Stimulated activated CD4-positive, alpha-beta T cell treated with anti-CD3 and anti-CD28 coated beads, Interleukin-15, amount 100 ng/mL, for 48 hours (primary cell): Measurements from ENCODE around the gene CAPN13.

Experiments
- DNase-seq, 2 donors: peaks; one replicate each; pipeline ENCODE4 v3.0.0-alpha.2; 2020; ENCODE audit warnings: low read depth in 2 of 2

Gene CAPN13

GRCh38 chr2:30764021-30764800 lies 43.0 kb downstream of the CAPN13 start:
- DNase-seq, result no peak

- no peak for DNase-seq
Measured at GRCh38 chr2:30763151-30763660, 44.0 kb downstream of the CAPN13 start.

GRCh38 chr2:30761226-30761625 lies 46.0 kb downstream of the CAPN13 start:
- DNase-seq, result no peak

- no peak for DNase-seq
Measured at GRCh38 chr2:30759481-30759880, 47.8 kb downstream of the CAPN13 start.

GRCh38 chr2:30758191-30758651 lies 49.0 kb downstream of the CAPN13 start:
- DNase-seq, result no peak

- DNase-seq, result no peak
Measured at GRCh38 chr2:30757749-30758148, 49.5 kb downstream of the CAPN13 start.

GRCh38 chr2:30756971-30757370 lies 50.3 kb downstream of the CAPN13 start:
- DNase-seq, result no peak

GRCh38 chr2:30756051-30756719 lies 51.1 kb downstream of the CAPN13 start:
- no peak for DNase-seq

GRCh38 chr2:30753630-30754029 lies 53.6 kb downstream of the CAPN13 start:
- no peak for DNase-seq

- DNase-seq, result no peak
Measured at GRCh38 chr2:30752811-30753210, 54.4 kb downstream of the CAPN13 start.

GRCh38 chr2:30747206-30747605 lies 60.0 kb downstream of the CAPN13 start:
- no peak for DNase-seq

GRCh38 chr2:30744823-30745222 lies 62.4 kb downstream of the CAPN13 start:
- no peak for DNase-seq

GRCh38 chr2:30741576-30741975 lies 65.7 kb downstream of the CAPN13 start:
- no peak for DNase-seq

GRCh38 chr2:30738141-30738911 lies 68.9 kb downstream of the CAPN13 start:
- DNase-seq, result no peak

GRCh38 chr2:30737326-30737610 lies 70.0 kb downstream of the CAPN13 start:
- DNase-seq, result no peak

- DNase-seq, result no peak
Measured at GRCh38 chr2:30736461-30737325, 70.6 kb downstream of the CAPN13 start.

- DNase-seq, result no peak
Measured at GRCh38 chr2:30733876-30734520, 73.2 kb downstream of the CAPN13 start.

GRCh38 chr2:30732876-30733275 lies 74.4 kb downstream of the CAPN13 start:
- DNase-seq, result no peak

- no peak for DNase-seq
Measured at GRCh38 chr2:30732376-30732775, 74.9 kb downstream of the CAPN13 start.

- no peak for DNase-seq
Measured at GRCh38 chr2:30731706-30732105, 75.5 kb downstream of the CAPN13 start.
